H1 (cell line): ENCODE measurements around the gene TMED10. TPM values are rescaled to one million over a fixed set of nuclear protein-coding genes. Genes with fewer than 3 reads are reported as not detected.

ENCODE experiments used
- ASH2L ChIP-seq: fragments of 200-600, 300-600 bp; sonication (generic); IDR thresholded peaks from one replicate; pipeline ENCODE4 v1.7.1; 2017; ENCODE audit warnings: low read length
- EGR1 ChIP-seq: IDR thresholded peaks from 2 replicates; pipeline ENCODE4 v1.6.1; 2011; ENCODE audit warnings: low read depth, low read length, borderline replicate concordance
- FOSL1 ChIP-seq: IDR thresholded peaks from 2 replicates; pipeline ENCODE4 v1.6.1; 2011; ENCODE audit warnings: mild to moderate bottlenecking, low read depth, low read length, moderate library complexity; ENCODE audit not compliant: insufficient read depth
- JUND ChIP-seq: IDR thresholded peaks from 2 replicates; pipeline ENCODE4 v1.6.1; 2011; ENCODE audit warnings: mild to moderate bottlenecking, improper control_type of control experiment, low read length
- KDM1A ChIP-seq: fragments of 200-600, 300-600 bp; sonication (generic); IDR thresholded peaks from 2 replicates; pipeline ENCODE4 v1.7.1; 2016; ENCODE audit warnings: mild to moderate bottlenecking, low read length, borderline replicate concordance
- MAFK ChIP-seq: IDR thresholded peaks from 2 replicates; pipeline ENCODE4 v1.6.1; 2012; ENCODE audit warnings: low read depth, mild to moderate bottlenecking, improper control_type of control experiment, low read length
- NRF1 ChIP-seq: IDR thresholded peaks from 2 replicates; pipeline ENCODE4 v1.6.1; 2011; ENCODE audit warnings: mild to moderate bottlenecking, low read depth, low read length, improper control_type of control experiment
- PHF8 ChIP-seq: fragments of 200-600 bp; sonication (generic); conservative IDR thresholded peaks from 2 replicates; pipeline ENCODE4 v1.7.1; 2012; ENCODE audit warnings: low read depth, mild to moderate bottlenecking, inconsistent platforms, low read length, moderate library complexity
- RBBP5 ChIP-seq: IDR thresholded peaks from 2 replicates; pipeline ENCODE4 v1.7.1; 2012; ENCODE audit warnings: low read depth, mild to moderate bottlenecking, inconsistent platforms, low read length, moderate library complexity, borderline replicate concordance
- RFX5 ChIP-seq: IDR thresholded peaks from 2 replicates; pipeline ENCODE4 v1.6.1; 2011; ENCODE audit warnings: low read depth, low read length, improper control_type of control experiment, borderline replicate concordance
- TAF1 ChIP-seq: IDR thresholded peaks from 2 replicates; pipeline ENCODE4 v1.6.1; 2011; ENCODE audit warnings: mild to moderate bottlenecking, low read depth, low read length
- TAF7 ChIP-seq: optimal IDR thresholded peaks from 2 replicates; pipeline ENCODE3; 2011; ENCODE audit warnings: low read depth, mild to moderate bottlenecking, inconsistent platforms, low read length, moderate library complexity, borderline replicate concordance
- polyA plus RNA-seq, 7 experiments: library from polyadenylated mRNA; depleted of rRNA in 3 of 7; stranded (reverse) in 5 of 7; unstranded in 2 of 7; fragments of >200 nt in 5 of 7; fragments of 200-250 nt in 2 of 7; gene quantifications; 1 replicate in 5 of 7; 2 replicates in 1 of 7; 4 replicates in 1 of 7; pipeline versions ENCODE4 v1.2.1 to v1.2.3, GENCODE V29; 2011 to 2013; ENCODE audit warnings: missing spikeins in 2 of 7, mixed read lengths in 2 of 7
- total RNA-seq: library from RNA; stranded (reverse); fragmentation: NEBNext Ultra II Directional; extraction: Animal tissue kit (Norgen Biotek cat#: 25700); gene quantifications from 2 replicates; pipeline ENCODE4 v1.2.1, GENCODE V29; 2021
- TF ChIP-seq, protein P1 (sequence below): fragments of 300-600 bp; sonication (generic); IDR thresholded peaks from 2 replicates; pipeline ENCODE4 v1.7.1; 2012; ENCODE audit warnings: low read length, moderate library complexity, mild to moderate bottlenecking, inconsistent platforms; ENCODE audit not compliant: insufficient replicate concordance

Gene TMED10
- total and polyA plus RNA-seq, 2 of the 8 experiments (the other 6 are each of a cell fraction or from before 2014, with no cell fraction given): 218 to 250 TPM

GRCh38 chr14:75156111-75156510, 20.3 kb downstream of the TMED10 start (continued):
- TF ChIP-seq, protein P1, sequence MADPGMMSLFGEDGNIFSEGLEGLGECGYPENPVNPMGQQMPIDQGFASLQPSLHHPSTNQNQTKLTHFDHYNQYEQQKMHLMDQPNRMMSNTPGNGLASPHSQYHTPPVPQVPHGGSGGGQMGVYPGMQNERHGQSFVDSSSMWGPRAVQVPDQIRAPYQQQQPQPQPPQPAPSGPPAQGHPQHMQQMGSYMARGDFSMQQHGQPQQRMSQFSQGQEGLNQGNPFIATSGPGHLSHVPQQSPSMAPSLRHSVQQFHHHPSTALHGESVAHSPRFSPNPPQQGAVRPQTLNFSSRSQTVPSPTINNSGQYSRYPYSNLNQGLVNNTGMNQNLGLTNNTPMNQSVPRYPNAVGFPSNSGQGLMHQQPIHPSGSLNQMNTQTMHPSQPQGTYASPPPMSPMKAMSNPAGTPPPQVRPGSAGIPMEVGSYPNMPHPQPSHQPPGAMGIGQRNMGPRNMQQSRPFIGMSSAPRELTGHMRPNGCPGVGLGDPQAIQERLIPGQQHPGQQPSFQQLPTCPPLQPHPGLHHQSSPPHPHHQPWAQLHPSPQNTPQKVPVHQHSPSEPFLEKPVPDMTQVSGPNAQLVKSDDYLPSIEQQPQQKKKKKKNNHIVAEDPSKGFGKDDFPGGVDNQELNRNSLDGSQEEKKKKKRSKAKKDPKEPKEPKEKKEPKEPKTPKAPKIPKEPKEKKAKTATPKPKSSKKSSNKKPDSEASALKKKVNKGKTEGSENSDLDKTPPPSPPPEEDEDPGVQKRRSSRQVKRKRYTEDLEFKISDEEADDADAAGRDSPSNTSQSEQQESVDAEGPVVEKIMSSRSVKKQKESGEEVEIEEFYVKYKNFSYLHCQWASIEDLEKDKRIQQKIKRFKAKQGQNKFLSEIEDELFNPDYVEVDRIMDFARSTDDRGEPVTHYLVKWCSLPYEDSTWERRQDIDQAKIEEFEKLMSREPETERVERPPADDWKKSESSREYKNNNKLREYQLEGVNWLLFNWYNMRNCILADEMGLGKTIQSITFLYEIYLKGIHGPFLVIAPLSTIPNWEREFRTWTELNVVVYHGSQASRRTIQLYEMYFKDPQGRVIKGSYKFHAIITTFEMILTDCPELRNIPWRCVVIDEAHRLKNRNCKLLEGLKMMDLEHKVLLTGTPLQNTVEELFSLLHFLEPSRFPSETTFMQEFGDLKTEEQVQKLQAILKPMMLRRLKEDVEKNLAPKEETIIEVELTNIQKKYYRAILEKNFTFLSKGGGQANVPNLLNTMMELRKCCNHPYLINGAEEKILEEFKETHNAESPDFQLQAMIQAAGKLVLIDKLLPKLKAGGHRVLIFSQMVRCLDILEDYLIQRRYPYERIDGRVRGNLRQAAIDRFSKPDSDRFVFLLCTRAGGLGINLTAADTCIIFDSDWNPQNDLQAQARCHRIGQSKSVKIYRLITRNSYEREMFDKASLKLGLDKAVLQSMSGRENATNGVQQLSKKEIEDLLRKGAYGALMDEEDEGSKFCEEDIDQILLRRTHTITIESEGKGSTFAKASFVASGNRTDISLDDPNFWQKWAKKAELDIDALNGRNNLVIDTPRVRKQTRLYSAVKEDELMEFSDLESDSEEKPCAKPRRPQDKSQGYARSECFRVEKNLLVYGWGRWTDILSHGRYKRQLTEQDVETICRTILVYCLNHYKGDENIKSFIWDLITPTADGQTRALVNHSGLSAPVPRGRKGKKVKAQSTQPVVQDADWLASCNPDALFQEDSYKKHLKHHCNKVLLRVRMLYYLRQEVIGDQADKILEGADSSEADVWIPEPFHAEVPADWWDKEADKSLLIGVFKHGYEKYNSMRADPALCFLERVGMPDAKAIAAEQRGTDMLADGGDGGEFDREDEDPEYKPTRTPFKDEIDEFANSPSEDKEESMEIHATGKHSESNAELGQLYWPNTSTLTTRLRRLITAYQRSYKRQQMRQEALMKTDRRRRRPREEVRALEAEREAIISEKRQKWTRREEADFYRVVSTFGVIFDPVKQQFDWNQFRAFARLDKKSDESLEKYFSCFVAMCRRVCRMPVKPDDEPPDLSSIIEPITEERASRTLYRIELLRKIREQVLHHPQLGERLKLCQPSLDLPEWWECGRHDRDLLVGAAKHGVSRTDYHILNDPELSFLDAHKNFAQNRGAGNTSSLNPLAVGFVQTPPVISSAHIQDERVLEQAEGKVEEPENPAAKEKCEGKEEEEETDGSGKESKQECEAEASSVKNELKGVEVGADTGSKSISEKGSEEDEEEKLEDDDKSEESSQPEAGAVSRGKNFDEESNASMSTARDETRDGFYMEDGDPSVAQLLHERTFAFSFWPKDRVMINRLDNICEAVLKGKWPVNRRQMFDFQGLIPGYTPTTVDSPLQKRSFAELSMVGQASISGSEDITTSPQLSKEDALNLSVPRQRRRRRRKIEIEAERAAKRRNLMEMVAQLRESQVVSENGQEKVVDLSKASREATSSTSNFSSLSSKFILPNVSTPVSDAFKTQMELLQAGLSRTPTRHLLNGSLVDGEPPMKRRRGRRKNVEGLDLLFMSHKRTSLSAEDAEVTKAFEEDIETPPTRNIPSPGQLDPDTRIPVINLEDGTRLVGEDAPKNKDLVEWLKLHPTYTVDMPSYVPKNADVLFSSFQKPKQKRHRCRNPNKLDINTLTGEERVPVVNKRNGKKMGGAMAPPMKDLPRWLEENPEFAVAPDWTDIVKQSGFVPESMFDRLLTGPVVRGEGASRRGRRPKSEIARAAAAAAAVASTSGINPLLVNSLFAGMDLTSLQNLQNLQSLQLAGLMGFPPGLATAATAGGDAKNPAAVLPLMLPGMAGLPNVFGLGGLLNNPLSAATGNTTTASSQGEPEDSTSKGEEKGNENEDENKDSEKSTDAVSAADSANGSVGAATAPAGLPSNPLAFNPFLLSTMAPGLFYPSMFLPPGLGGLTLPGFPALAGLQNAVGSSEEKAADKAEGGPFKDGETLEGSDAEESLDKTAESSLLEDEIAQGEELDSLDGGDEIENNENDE: no peak
- TF ChIP-seq FOSL1 (no peak), PHF8 (no peak), NRF1 (no peak), MAFK (no peak), EGR1 (no peak), ASH2L (no peak), RBBP5 (no peak), TAF1 (no peak), JUND (no peak), RFX5 (no peak), TAF7 (no peak), KDM1A (no peak)
